ENCODE results near the gene PDE7B. TPM values are rescaled to one million over a fixed set of nuclear protein-coding genes. Genes with fewer than 3 reads are reported as not detected.

PDE7B gene
- total RNA-seq, 1 experiment from 2014 or later: not detected

DNA sequence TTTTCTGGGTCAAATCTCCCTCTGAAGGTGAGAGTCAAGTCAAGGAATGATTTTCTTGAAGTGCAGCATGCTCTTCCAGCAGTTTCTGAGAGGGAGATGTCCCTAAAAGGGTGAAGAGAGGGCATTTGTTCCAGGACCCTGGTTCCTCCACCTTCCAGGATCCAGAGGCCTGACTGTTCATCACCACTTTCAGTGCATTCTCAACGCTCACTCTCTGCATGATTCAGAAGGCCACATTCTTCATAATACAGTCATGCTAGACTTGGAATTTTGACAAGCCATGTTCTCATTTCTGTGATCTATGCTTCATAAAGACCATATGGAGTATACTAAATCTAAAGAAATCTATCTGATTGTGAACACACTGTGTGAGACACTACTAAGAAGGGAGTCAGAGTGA lies 85.1 kb downstream of the PDE7B start:
- ATAC-seq (peak; percentile 73), DNase-seq (peak; percentile 96)
- Histone ChIP-seq H3K9ac (ENCODE audit: low read length) (peak overlapping the region; percentile 77), H3K4me3 (ENCODE audit: low read length) (peak overlapping the region; percentile 13; the same call in 1 of the 2 replicates), H3K27me3 (ENCODE audit: low read length) (no peaks in the 10 kb centered on the region), H3K79me2 (ENCODE audit: low read length) (no peaks in the 10 kb centered on the region), H3K9me3 (ENCODE audit: low read length) (no peaks in the 10 kb centered on the region), H3K9me2 (replicated peaks; ENCODE audit: low read length) (no peaks in the 10 kb centered on the region), H3K27ac (ENCODE audit: low read length) (peak overlapping the region; percentile 97), H3K4me1 (ENCODE audit: insufficient read depth, low read length) (peaks cover 53% of the 10 kb centered on the region), H3K4me2 (ENCODE audit: low read length) (peak overlapping the region; percentile 81), H3K36me3 (ENCODE audit: low read depth, low read length) (no peaks in the 10 kb centered on the region), H2AFZ (ENCODE audit: low read length) (peak overlapping the region; percentile 71), H4K20me1 (ENCODE audit: low read length) (no peaks in the 10 kb centered on the region), H3F3A (ENCODE audit: low read length, unreplicated experiment) (peaks cover 8% of the 10 kb centered on the region)
- no peak for TF ChIP-seq EZH2phosphoT487 (IDR thresholded peaks at IDR 0.05; ENCODE audit: borderline replicate concordance, low read length)
- TF ChIP-seq EZH2 (IDR thresholded peaks at IDR 0.05; ENCODE audit: low read length, unreplicated experiment): no peak
- TF ChIP-seq, protein P1, sequence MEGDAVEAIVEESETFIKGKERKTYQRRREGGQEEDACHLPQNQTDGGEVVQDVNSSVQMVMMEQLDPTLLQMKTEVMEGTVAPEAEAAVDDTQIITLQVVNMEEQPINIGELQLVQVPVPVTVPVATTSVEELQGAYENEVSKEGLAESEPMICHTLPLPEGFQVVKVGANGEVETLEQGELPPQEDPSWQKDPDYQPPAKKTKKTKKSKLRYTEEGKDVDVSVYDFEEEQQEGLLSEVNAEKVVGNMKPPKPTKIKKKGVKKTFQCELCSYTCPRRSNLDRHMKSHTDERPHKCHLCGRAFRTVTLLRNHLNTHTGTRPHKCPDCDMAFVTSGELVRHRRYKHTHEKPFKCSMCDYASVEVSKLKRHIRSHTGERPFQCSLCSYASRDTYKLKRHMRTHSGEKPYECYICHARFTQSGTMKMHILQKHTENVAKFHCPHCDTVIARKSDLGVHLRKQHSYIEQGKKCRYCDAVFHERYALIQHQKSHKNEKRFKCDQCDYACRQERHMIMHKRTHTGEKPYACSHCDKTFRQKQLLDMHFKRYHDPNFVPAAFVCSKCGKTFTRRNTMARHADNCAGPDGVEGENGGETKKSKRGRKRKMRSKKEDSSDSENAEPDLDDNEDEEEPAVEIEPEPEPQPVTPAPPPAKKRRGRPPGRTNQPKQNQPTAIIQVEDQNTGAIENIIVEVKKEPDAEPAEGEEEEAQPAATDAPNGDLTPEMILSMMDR (conservative IDR thresholded peaks at IDR 0.05; ENCODE audit: low read depth, low read length): no peak
- POLR2A ChIA-PET (ENCODE audit: unreplicated experiment): no interaction called here
- intact Hi-C loops (cut with micrococcal nuclease): loop anchor here (1.0 to 10.0 kb wide), 3 partner anchors 14 to 288 kb away; no protein-coding TSS in a partner anchor
- CTCF ChIA-PET: no interaction called here
- no TSS peak for BruUV-seq (replicated peaks)

DNA sequence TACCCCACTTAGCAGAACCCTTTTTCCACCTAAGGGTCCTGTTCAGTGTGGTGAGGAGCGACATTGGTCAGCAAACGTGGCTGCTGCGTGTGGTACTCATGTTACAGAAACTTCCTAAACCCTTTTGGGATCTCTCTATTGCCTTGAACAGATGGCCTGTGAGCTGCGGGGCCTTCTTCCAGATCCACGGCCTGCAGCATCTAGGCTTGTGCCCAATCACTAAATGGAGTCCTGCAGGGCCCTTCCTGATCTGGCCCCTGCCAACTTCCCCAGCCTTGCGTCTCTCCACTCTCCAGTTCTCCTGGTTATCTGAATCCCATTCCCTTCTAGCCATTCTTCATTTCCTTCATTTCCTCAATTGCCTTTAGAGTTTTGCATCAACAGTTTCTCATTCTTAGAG lies 85.6 kb downstream of the PDE7B start:
- no peak for TF ChIP-seq EZH2phosphoT487 (IDR thresholded peaks at IDR 0.05; ENCODE audit: borderline replicate concordance, low read length)
- TF ChIP-seq, protein P1 (conservative IDR thresholded peaks at IDR 0.05; ENCODE audit: low read depth, low read length): no peak
- TF ChIP-seq EZH2 (IDR thresholded peaks at IDR 0.05; ENCODE audit: low read length, unreplicated experiment): no peak
- DNase-seq: no peak
- H3K4me3 ChIP-seq (ENCODE audit: low read length): no peak overlapping the region
- no TSS peak for BruUV-seq (replicated peaks)
- H3K4me2 ChIP-seq (ENCODE audit: low read length): peak overlapping the region; percentile 81
- H3K9ac ChIP-seq (ENCODE audit: low read length): peak overlapping the region; percentile 77
- H3K9me2 ChIP-seq (replicated peaks; ENCODE audit: low read length): no peaks in the 10 kb centered on the region
- no peaks in the 10 kb centered on the region for H3K9me3 ChIP-seq (ENCODE audit: low read length)
- H3F3A ChIP-seq (ENCODE audit: low read length, unreplicated experiment): peaks cover 8% of the 10 kb centered on the region
- intact Hi-C loops (cut with micrococcal nuclease): loop anchor here (5.0 to 10.0 kb wide), 2 partner anchors 55 to 288 kb away; no protein-coding TSS in a partner anchor
- no peaks in the 10 kb centered on the region for H3K79me2 ChIP-seq (ENCODE audit: low read length)
- H3K27me3 ChIP-seq (ENCODE audit: low read length): no peaks in the 10 kb centered on the region
- no peaks in the 10 kb centered on the region for H4K20me1 ChIP-seq (ENCODE audit: low read length)
- H3K36me3 ChIP-seq (ENCODE audit: low read depth, low read length): no peaks in the 10 kb centered on the region
- ChIA-PET POLR2A (ENCODE audit: unreplicated experiment) (no interaction called here), CTCF (no interaction called here)
- no peak for ATAC-seq
- peak overlapping the region; percentile 97 for H3K27ac ChIP-seq (ENCODE audit: low read length)
- peaks cover 52% of the 10 kb centered on the region for H3K4me1 ChIP-seq (ENCODE audit: insufficient read depth, low read length)
- no peak overlapping the region for H2AFZ ChIP-seq (ENCODE audit: low read length)

DNA sequence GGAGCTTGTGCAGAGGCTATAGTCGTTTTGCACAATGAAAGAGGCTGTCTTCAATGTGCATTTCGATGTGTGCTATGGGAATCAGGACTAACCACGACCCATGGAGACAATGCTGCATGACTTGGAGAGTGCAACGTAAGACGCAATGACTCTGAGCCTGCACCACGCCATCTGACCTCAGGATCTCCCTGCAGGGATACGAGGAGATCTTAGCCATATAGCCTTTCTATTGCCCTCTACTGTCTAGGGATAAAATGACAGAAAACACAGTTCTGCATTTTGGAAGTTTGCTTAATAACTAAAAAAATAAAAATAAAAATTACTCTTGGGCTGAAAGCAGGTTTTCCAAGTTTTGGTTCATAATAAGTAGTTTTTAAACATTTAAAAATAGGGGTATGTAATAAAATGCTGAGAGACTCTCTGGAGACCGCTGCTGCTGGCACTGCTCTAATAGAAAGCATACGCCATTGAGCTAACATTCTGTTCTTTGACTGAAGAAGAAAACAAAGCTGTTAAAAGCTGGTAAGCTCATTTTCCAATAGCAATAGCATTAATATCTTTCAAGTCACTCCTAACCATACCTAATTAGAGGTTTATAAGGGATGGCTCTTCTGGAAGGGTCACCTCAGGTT lies 87.2 kb downstream of the PDE7B start:
- no peak overlapping the region for H3K4me3 ChIP-seq (ENCODE audit: low read length)
- H3K79me2 ChIP-seq (ENCODE audit: low read length): no peaks in the 10 kb centered on the region
- H3F3A ChIP-seq (ENCODE audit: low read length, unreplicated experiment): peaks cover 8% of the 10 kb centered on the region
- no peaks in the 10 kb centered on the region for H3K27me3 ChIP-seq (ENCODE audit: low read length)
- no TSS peak for BruUV-seq (replicated peaks)
- peaks cover 41% of the 10 kb centered on the region for H3K4me1 ChIP-seq (ENCODE audit: insufficient read depth, low read length)
- no peak overlapping the region for H3K27ac ChIP-seq (ENCODE audit: low read length)
- H2AFZ ChIP-seq (ENCODE audit: low read length): no peak overlapping the region
- ChIA-PET POLR2A (ENCODE audit: unreplicated experiment) (no interaction called here), CTCF (interaction anchor here (1.5 kb wide), 1 partner anchor 216 kb away, joined by 3 read pairs; no protein-coding TSS in a partner anchor)
- no peaks in the 10 kb centered on the region for H3K9me3 ChIP-seq (ENCODE audit: low read length)
- no peaks in the 10 kb centered on the region for H3K36me3 ChIP-seq (ENCODE audit: low read depth, low read length)
- intact Hi-C loops (cut with micrococcal nuclease): loop anchor here (5.0 to 10.0 kb wide), 2 partner anchors 56 to 286 kb away; no protein-coding TSS in a partner anchor
- no peaks in the 10 kb centered on the region for H4K20me1 ChIP-seq (ENCODE audit: low read length)
- H3K9me2 ChIP-seq (replicated peaks; ENCODE audit: low read length): no peaks in the 10 kb centered on the region
- peak; percentile 30 for DNase-seq
- no peak for TF ChIP-seq EZH2 (IDR thresholded peaks at IDR 0.05; ENCODE audit: low read length, unreplicated experiment)
- no peak for TF ChIP-seq EZH2phosphoT487 (IDR thresholded peaks at IDR 0.05; ENCODE audit: borderline replicate concordance, low read length)
- TF ChIP-seq, protein P1 (conservative IDR thresholded peaks at IDR 0.05; ENCODE audit: low read depth, low read length): peak; percentile 44
- H3K4me2 ChIP-seq (ENCODE audit: low read length): no peak overlapping the region
- ATAC-seq: no peak
- no peak overlapping the region for H3K9ac ChIP-seq (ENCODE audit: low read length)
